Activated CD4-positive, alpha-beta memory T cell treated with anti-CD3 and anti-CD28 coated beads for 36 hours (primary cell): ENCODE measurements around the gene RDH11. TPM values are rescaled to one million over a fixed set of nuclear protein-coding genes. Genes with fewer than 3 reads are reported as not detected.

Experiments
- CTCF ChIA-PET: fragments of 350-600 bp; sonication (Branson Sonifier 250); formaldehyde crosslinking; loops from one replicate; lab custom pipeline; 2021; ENCODE audit warnings: antibody characterized with exemption, inconsistent platforms; lab: Charles Lee
- POLR2A ChIA-PET: fragments of 350-600 bp; sonication (Branson Sonifier 250); formaldehyde crosslinking; loops from one replicate; lab custom pipeline; 2021; ENCODE audit warnings: antibody characterized with exemption; lab: Charles Lee
- DNase-seq: peaks from one replicate; pipeline ENCODE4 v3.0.0-alpha.2; 2020
- H3K27ac Mint-ChIP-seq: one replicate; pipeline ENCODE4 v1.8.0; 2021; ENCODE audit warnings: mixed read lengths
- H3K27me3 Mint-ChIP-seq: one replicate; pipeline ENCODE4 v1.8.0; 2021; ENCODE audit warnings: mixed read lengths
- H3K36me3 Mint-ChIP-seq: one replicate; pipeline ENCODE4 v1.8.0; 2021; ENCODE audit warnings: mixed read lengths
- H3K4me1 Mint-ChIP-seq: one replicate; pipeline ENCODE4 v1.8.0; 2021; ENCODE audit warnings: low read depth, mixed read lengths
- H3K4me3 Mint-ChIP-seq: one replicate; pipeline ENCODE4 v1.8.0; 2021; ENCODE audit warnings: mild to moderate bottlenecking, mixed read lengths
- H3K9me3 Mint-ChIP-seq: one replicate; pipeline ENCODE4 v1.8.0; 2021; ENCODE audit warnings: mixed read lengths
- intact Hi-C: fragments of 100-400 bp; cut with micrococcal nuclease; formaldehyde crosslinking; loops from one replicate; pipeline ENCODE4 v1.15.1; 2023
- total RNA-seq, 2 experiments: library from RNA; stranded (reverse); gene quantifications; one replicate each; pipeline ENCODE4 v1.2.3, GENCODE V29; 2021

Gene RDH11
- total RNA-seq, 2 experiments from 2014 or later = 70.9 to 76.7 TPM

DNA sequence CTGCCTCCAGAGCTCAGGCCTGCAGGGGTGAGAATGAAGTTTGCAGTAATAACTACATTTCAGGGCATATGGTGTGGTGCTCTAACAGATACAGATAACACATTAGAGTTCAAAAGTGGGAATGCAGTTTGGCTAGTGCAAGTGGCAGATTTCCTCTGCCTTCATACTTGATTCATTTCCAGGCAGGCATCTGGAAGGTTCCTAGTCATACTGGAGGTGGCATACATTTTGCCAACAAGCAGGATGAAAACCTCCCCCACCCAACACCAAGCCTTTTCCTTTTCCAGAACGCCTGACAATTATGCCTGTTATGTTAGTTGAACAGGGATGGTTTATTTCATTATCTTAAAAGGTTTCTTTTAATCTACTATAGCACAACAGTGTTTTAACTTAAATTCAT, 45.4 kb downstream of the RDH11 start:
- DNase-seq = no peak
- intact Hi-C loops = no loop called here
- Mint-ChIP-seq H3K4me1 (no peaks in the 10 kb centered on the region), H3K27me3 (no peaks in the 10 kb centered on the region), H3K9me3 (no peaks in the 10 kb centered on the region), H3K36me3 (peaks cover 43% of the 10 kb centered on the region), H3K27ac (no peak overlapping the region), H3K4me3 (no peak overlapping the region)
- CTCF ChIA-PET = no interaction called here
- POLR2A ChIA-PET = no interaction called here

DNA sequence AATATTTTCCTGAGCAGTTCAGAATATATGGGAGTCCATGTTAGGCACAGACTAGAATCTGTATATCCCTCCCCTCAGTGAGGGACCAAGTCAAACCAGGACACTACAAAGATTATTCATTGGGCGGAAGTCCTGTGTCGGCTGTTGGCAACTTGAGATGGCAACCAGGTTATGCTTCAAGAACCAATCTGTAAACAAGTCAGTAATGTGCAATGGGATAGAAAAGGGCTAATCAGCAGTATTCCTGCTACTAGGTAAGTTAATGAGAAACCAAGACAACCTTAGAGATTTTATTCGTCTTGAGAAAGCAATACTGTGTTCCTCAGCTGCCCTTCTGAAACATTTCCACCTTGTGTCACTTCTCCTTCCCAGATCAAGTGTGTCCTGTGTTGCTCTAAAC, 49.4 kb downstream of the RDH11 start:
- ChIA-PET CTCF (no interaction called here), POLR2A (no interaction called here)
- Mint-ChIP-seq H3K4me3 (no peak overlapping the region), H3K9me3 (no peaks in the 10 kb centered on the region), H3K27me3 (no peaks in the 10 kb centered on the region), H3K4me1 (peaks cover 18% of the 10 kb centered on the region), H3K27ac (no peak overlapping the region), H3K36me3 (peaks cover 24% of the 10 kb centered on the region)
- intact Hi-C loops = no loop called here
- no peak for DNase-seq

GRCh38 chr14:67645414-67645813, 50.1 kb downstream of the RDH11 start:
- no peak for DNase-seq
- no peak overlapping the region for H3K27ac Mint-ChIP-seq
- intact Hi-C loops = no loop called here
- peaks cover 19% of the 10 kb centered on the region for H3K36me3 Mint-ChIP-seq
- H3K27me3 Mint-ChIP-seq = no peaks in the 10 kb centered on the region
- ChIA-PET CTCF (interaction anchor here (1.4 kb wide), 1 partner anchor 61 kb away, joined by 4 read pairs; no protein-coding TSS in a partner anchor), POLR2A (no interaction called here)
- peaks cover 18% of the 10 kb centered on the region for H3K4me1 Mint-ChIP-seq
- H3K9me3 Mint-ChIP-seq = no peaks in the 10 kb centered on the region
- no peak overlapping the region for H3K4me3 Mint-ChIP-seq

GRCh38 chr14:67644428-67644827, 51.1 kb downstream of the RDH11 start:
- Mint-ChIP-seq H3K4me3 (no peak overlapping the region), H3K27me3 (no peaks in the 10 kb centered on the region), H3K9me3 (no peaks in the 10 kb centered on the region), H3K36me3 (peaks cover 13% of the 10 kb centered on the region), H3K27ac (no peak overlapping the region), H3K4me1 (peaks cover 18% of the 10 kb centered on the region)
- ChIA-PET CTCF (interaction anchor here (1.4 to 1.6 kb wide), 2 partner anchors 60 kb away, joined by 4 to 7 read pairs; no protein-coding TSS in a partner anchor), POLR2A (interaction anchor here (1.1 kb wide), 1 partner anchor 8 kb away, joined by 3 read pairs; no protein-coding TSS in a partner anchor)
- no peak for DNase-seq
- intact Hi-C loops = no loop called here

- Mint-ChIP-seq H3K36me3 (peaks cover 13% of the 10 kb centered on the region), H3K9me3 (no peaks in the 10 kb centered on the region), H3K27me3 (no peaks in the 10 kb centered on the region), H3K27ac (no peak overlapping the region), H3K4me1 (peaks cover 18% of the 10 kb centered on the region), H3K4me3 (no peak overlapping the region)
- intact Hi-C loops = loop anchor here (2.0 kb wide), 2 partner anchors 21 to 23 kb away; no protein-coding TSS in a partner anchor
- CTCF ChIA-PET = interaction anchor here (1.4 to 1.6 kb wide), 2 partner anchors 59 to 61 kb away, joined by 4 to 7 read pairs; no protein-coding TSS in a partner anchor
- POLR2A ChIA-PET = interaction anchor here (0.9 to 1.1 kb wide), 2 partner anchors 9 to 23 kb away, joined by 3 read pairs; no protein-coding TSS in a partner anchor
- no peak for DNase-seq
Measured at GRCh38 chr14:67643713-67644112, 51.9 kb downstream of the RDH11 start.

DNA sequence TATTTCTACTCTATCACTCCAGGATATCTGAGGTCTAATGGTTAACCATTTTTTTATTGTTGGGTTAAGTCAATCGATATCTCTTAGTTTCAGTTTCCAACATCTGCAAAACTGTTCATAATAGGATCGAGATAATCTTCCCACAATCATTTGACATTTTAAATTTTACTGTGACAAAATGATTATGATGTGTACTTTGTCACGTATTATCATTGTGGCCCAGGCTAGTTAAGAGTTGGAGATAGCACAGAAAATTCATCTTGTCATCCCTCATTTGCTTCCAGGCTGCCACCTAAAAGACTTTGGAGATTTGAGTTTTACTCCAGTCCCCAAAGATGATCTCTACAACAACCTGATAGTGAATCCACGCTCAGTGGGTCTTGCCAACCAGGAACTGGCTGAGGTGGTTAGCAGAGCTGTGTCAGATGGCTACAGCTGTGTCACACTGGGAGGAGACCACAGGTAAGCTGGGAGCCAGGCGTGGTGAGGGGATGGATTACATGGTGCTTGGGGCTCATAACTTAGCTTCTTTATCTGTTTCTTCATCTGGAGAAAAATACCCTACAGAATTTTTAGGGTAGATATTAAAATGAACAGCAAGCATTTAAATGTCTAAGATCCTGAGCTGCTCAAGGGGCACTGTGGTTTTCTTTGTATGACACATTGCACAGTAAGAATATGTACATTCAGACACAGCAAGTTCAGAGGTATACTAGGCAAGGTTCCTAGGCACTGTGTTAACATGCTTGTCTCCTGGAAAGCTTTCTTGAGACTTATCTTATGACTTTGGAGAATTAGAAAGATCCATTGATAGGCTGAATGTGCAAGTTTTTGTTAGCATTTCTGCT, 53.4 kb downstream of the RDH11 start:
- CTCF ChIA-PET = interaction anchor here (0.6 to 1.6 kb wide), 4 partner anchors 51 to 215 kb away, joined by 3 to 9 read pairs (median 6); no protein-coding TSS in a partner anchor
- intact Hi-C loops = loop anchor here (2.0 kb wide), 2 partner anchors 19 to 25 kb away; no protein-coding TSS in a partner anchor

GRCh38 chr14:67641480-67641879, 54.1 kb downstream of the RDH11 start:
- Mint-ChIP-seq H3K4me3 (no peak overlapping the region), H3K36me3 (peaks cover 8% of the 10 kb centered on the region), H3K9me3 (no peaks in the 10 kb centered on the region), H3K4me1 (peaks cover 18% of the 10 kb centered on the region), H3K27ac (no peak overlapping the region), H3K27me3 (no peaks in the 10 kb centered on the region)
- intact Hi-C loops = no loop called here
- POLR2A ChIA-PET = interaction anchor here (0.7 kb wide), 1 partner anchor 62 kb away, joined by 3 read pairs; no protein-coding TSS in a partner anchor
- no peak for DNase-seq
- CTCF ChIA-PET = interaction anchor here (1.3 to 1.6 kb wide), 2 partner anchors 63 to 70 kb away, joined by 5 to 9 read pairs; no protein-coding TSS in a partner anchor

More for the DNA sequence above, 53.4 kb downstream of the RDH11 start:
- Mint-ChIP-seq H3K27me3 (no peaks in the 10 kb centered on the region), H3K36me3 (peaks cover 13% of the 10 kb centered on the region), H3K4me3 (no peak overlapping the region), H3K4me1 (peaks cover 18% of the 10 kb centered on the region), H3K9me3 (no peaks in the 10 kb centered on the region), H3K27ac (peak overlapping the region; percentile 49)
- peak; percentile 41 for DNase-seq
- POLR2A ChIA-PET = no interaction called here

- CTCF ChIA-PET = no interaction called here
- POLR2A ChIA-PET = no interaction called here
- DNase-seq = no peak
- H3K9me3 Mint-ChIP-seq = no peaks in the 10 kb centered on the region
- no peaks in the 10 kb centered on the region for H3K36me3 Mint-ChIP-seq
- intact Hi-C loops = no loop called here
- H3K4me3 Mint-ChIP-seq = no peak overlapping the region
- no peak overlapping the region for H3K27ac Mint-ChIP-seq
- no peaks in the 10 kb centered on the region for H3K27me3 Mint-ChIP-seq
- peaks cover 13% of the 10 kb centered on the region for H3K4me1 Mint-ChIP-seq
Measured at GRCh38 chr14:67638642-67639041, 56.9 kb downstream of the RDH11 start.

DNA sequence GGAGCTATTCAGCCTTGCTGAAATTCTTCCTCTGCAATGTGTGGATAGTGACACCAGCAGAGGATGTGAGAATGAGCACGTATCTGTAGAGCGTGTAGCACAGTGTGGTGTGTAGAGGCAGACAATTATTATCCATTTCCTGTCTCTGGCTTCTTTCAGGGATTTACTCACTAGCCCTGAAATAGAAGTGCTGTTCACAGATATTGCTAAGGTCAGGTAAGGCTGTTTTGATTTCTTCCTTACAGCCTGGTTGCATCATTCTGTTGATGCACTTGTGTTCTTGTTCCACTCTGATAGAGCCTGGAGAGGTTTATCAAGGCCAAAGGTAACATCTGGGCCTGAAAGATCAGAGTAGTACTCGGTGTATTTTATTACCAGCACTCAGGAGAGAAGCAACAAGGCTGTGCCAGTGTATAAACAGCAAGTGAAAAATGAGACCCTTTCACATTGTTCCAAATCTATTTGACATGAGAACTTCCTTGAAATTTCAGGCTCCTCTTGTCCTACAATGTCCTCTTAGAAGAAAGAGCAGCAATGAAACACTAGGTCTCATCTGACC, 59.1 kb downstream of the RDH11 start:
- H3K4me3 Mint-ChIP-seq = no peak overlapping the region
- CTCF ChIA-PET = interaction anchor here (1.0 to 1.2 kb wide), 2 partner anchors 30 to 67 kb away, joined by 3 to 4 read pairs; no protein-coding TSS in a partner anchor
- POLR2A ChIA-PET = no interaction called here
- no peak overlapping the region for H3K27ac Mint-ChIP-seq
- H3K27me3 Mint-ChIP-seq = no peaks in the 10 kb centered on the region
- DNase-seq = no peak
- no peaks in the 10 kb centered on the region for H3K4me1 Mint-ChIP-seq
- intact Hi-C loops = no loop called here
- H3K9me3 Mint-ChIP-seq = no peaks in the 10 kb centered on the region
- H3K36me3 Mint-ChIP-seq = no peaks in the 10 kb centered on the region

- no peak overlapping the region for H3K27ac Mint-ChIP-seq
- POLR2A ChIA-PET = interaction anchor here (0.5 kb wide), 1 partner anchor 38 kb away, joined by 3 read pairs; no protein-coding TSS in a partner anchor
- intact Hi-C loops = no loop called here
- H3K27me3 Mint-ChIP-seq = no peaks in the 10 kb centered on the region
- H3K4me3 Mint-ChIP-seq = no peak overlapping the region
- no peaks in the 10 kb centered on the region for H3K36me3 Mint-ChIP-seq
- CTCF ChIA-PET = interaction anchor here (0.8 kb wide), 1 partner anchor 206 kb away, joined by 3 read pairs; no protein-coding TSS in a partner anchor
- H3K4me1 Mint-ChIP-seq = no peaks in the 10 kb centered on the region
- no peak for DNase-seq
- no peaks in the 10 kb centered on the region for H3K9me3 Mint-ChIP-seq
Measured at GRCh38 chr14:67633451-67634147, 62.0 kb downstream of the RDH11 start.

DNA sequence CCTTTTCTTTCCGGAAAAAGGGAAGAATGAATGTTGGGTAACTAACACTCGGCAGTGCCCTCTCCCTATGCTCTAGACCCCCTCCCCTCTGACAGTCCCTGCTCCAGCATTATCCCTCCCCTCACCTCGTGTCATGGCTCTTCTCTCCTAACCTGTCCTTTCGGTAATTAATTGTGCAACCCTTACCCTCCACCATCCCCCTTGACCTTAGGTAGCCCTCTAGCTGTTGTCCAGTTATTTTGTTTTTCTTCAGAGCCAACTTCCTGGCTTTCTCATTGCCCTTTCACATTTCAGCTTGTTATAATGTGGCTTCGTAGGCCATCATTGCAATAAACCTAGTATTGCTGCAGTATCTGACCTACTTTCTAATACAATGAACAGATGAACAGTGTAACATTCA, 64.6 kb downstream of the RDH11 start:
- intact Hi-C loops = no loop called here
- ChIA-PET POLR2A (interaction anchor here (0.8 to 1.3 kb wide), 2 partner anchors 44 to 200 kb away, joined by 3 read pairs; no protein-coding TSS in a partner anchor), CTCF (interaction anchor here (0.9 to 1.4 kb wide), 3 partner anchors 12 to 74 kb away, joined by 3 to 5 read pairs (median 4); partner anchors contain the start of gene PIGH)
- no peak for DNase-seq
- H3K4me1 Mint-ChIP-seq = no peaks in the 10 kb centered on the region
- no peaks in the 10 kb centered on the region for H3K9me3 Mint-ChIP-seq
- H3K27ac Mint-ChIP-seq = no peak overlapping the region
- H3K4me3 Mint-ChIP-seq = no peak overlapping the region
- H3K36me3 Mint-ChIP-seq = no peaks in the 10 kb centered on the region
- H3K27me3 Mint-ChIP-seq = no peaks in the 10 kb centered on the region
